ENCODE measurements around the gene MAB21L1. TPM values are rescaled to one million over a fixed set of nuclear protein-coding genes. Genes with fewer than 3 reads are reported as not detected.

Gene MAB21L1
- polyA plus RNA-seq, 1 donor from 2014 or later = 0.07 TPM

GRCh38 chr13:35499196-35499662, 22.7 kb upstream of the MAB21L1 start:
- Histone ChIP-seq H4K20me1 (ENCODE audit: insufficient read depth) (no peaks in the 10 kb centered on the region), H3K36me3 (ENCODE audit: insufficient read depth, low read length) (no peaks in the 10 kb centered on the region), H3F3A (ENCODE audit: insufficient read depth, low read length, poor library complexity, severe bottlenecking) (no peaks in the 10 kb centered on the region), H3K4me2 (ENCODE audit: low read length) (no peak overlapping the region), H3K79me2 (replicated peaks; ENCODE audit: insufficient read depth, low read length) (no peaks in the 10 kb centered on the region), H3K27ac (ENCODE audit: low read length) (no peak overlapping the region), H3K9ac (ENCODE audit: low read length) (no peak overlapping the region), H3K9me3 (ENCODE audit: low read length) (no peaks in the 10 kb centered on the region), H3K4me3 (ENCODE audit: low read length) (no peak overlapping the region), H2AFZ (ENCODE audit: low read depth, low read length) (no peak overlapping the region), H3K27me3 (ENCODE audit: insufficient read depth, low read depth, low read length) (peaks cover 3% of the 10 kb centered on the region), H3K9me2 (ENCODE audit: insufficient read depth, low read length) (no peaks in the 10 kb centered on the region)
- TF ChIP-seq, protein P1, sequence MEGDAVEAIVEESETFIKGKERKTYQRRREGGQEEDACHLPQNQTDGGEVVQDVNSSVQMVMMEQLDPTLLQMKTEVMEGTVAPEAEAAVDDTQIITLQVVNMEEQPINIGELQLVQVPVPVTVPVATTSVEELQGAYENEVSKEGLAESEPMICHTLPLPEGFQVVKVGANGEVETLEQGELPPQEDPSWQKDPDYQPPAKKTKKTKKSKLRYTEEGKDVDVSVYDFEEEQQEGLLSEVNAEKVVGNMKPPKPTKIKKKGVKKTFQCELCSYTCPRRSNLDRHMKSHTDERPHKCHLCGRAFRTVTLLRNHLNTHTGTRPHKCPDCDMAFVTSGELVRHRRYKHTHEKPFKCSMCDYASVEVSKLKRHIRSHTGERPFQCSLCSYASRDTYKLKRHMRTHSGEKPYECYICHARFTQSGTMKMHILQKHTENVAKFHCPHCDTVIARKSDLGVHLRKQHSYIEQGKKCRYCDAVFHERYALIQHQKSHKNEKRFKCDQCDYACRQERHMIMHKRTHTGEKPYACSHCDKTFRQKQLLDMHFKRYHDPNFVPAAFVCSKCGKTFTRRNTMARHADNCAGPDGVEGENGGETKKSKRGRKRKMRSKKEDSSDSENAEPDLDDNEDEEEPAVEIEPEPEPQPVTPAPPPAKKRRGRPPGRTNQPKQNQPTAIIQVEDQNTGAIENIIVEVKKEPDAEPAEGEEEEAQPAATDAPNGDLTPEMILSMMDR (IDR thresholded peaks at IDR 0.05; ENCODE audit: poor library complexity, severe bottlenecking) = no peak
- peak; percentile 57 for TF ChIP-seq POLR2AphosphoS5 (IDR thresholded peaks at IDR 0.05)

DNA sequence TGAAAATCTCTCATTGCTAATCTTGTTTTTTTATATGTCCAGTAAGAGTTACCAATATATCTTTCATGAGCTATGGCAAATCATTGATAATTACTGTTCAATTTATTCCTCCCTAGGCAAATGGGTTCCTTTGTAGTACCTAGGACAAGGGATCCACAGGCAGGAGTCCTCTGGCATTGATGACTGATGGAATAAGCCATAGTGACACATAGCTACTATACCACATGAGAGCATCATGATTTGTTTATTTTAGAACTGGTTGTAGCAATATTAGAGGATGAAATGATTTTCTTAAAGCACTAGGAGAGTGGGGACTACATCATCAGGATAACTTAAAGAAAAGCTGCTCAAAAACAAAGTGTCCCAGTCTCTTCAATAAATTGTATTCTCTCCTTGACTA, 21.7 kb upstream of the MAB21L1 start:
- Histone ChIP-seq H3K9me2 (ENCODE audit: insufficient read depth, low read length) (no peaks in the 10 kb centered on the region), H2AFZ (ENCODE audit: low read depth, low read length) (no peak overlapping the region), H3K9ac (ENCODE audit: low read length) (no peak overlapping the region), H3K4me3 (ENCODE audit: low read length) (no peak overlapping the region), H3K36me3 (ENCODE audit: insufficient read depth, low read length) (no peaks in the 10 kb centered on the region), H3K27me3 (ENCODE audit: insufficient read depth, low read depth, low read length) (peaks cover 3% of the 10 kb centered on the region), H3K79me2 (replicated peaks; ENCODE audit: insufficient read depth, low read length) (no peaks in the 10 kb centered on the region), H4K20me1 (ENCODE audit: insufficient read depth) (no peaks in the 10 kb centered on the region), H3K9me3 (ENCODE audit: low read length) (no peaks in the 10 kb centered on the region), H3K27ac (ENCODE audit: low read length) (no peak overlapping the region), H3F3A (ENCODE audit: insufficient read depth, low read length, poor library complexity, severe bottlenecking) (no peaks in the 10 kb centered on the region), H3K4me2 (ENCODE audit: low read length) (no peak overlapping the region)
- TF ChIP-seq RAD21 (conservative IDR thresholded peaks at IDR 0.05) = no peak
- TF ChIP-seq, protein P1 (IDR thresholded peaks at IDR 0.05; ENCODE audit: poor library complexity, severe bottlenecking) = no peak
- TF ChIP-seq SMC3 (conservative IDR thresholded peaks at IDR 0.05; ENCODE audit: poor library complexity) = no peak
- no peak for TF ChIP-seq EZH2 (IDR thresholded peaks at IDR 0.05; ENCODE audit: borderline replicate concordance, insufficient read depth, low read length, poor library complexity, severe bottlenecking)
- no peak for TF ChIP-seq EP300 (conservative IDR thresholded peaks at IDR 0.05; ENCODE audit: poor library complexity, severe bottlenecking)
- TF ChIP-seq REST (IDR thresholded peaks at IDR 0.05; ENCODE audit: borderline replicate concordance) = no peak
- TF ChIP-seq POLR2AphosphoS5 (IDR thresholded peaks at IDR 0.05) = no peak
- TF ChIP-seq TAF1 (IDR thresholded peaks at IDR 0.05; ENCODE audit: low read depth) = no peak
- TF ChIP-seq MXI1 (conservative IDR thresholded peaks at IDR 0.05; ENCODE audit: poor library complexity, severe bottlenecking) = no peak

Data from neural cell (in vitro differentiated cells).